T-helper 2 cell treated with Interferon-gamma antibody and Interleukin-4, amounts not matched to agents 5 μg/mL and 100 μg/mL, for 36 hours (primary cell): ENCODE measurements around the gene HBEGF.

ENCODE experiments used
- DNase-seq: peaks from one replicate; pipeline ENCODE4 v3.0.0; 2021; ENCODE audit warnings: low spot score
- H3K27ac Mint-ChIP-seq: one replicate; pipeline ENCODE4 v1.8.0; 2021; ENCODE audit warnings: mild to moderate bottlenecking, mixed read lengths
- H3K27me3 Mint-ChIP-seq: one replicate; pipeline ENCODE4 v1.8.0; 2021; ENCODE audit warnings: low read depth, mixed read lengths
- H3K36me3 Mint-ChIP-seq: one replicate; pipeline ENCODE4 v1.8.0; 2021; ENCODE audit warnings: low read depth, mixed read lengths
- H3K4me1 Mint-ChIP-seq: one replicate; pipeline ENCODE4 v1.8.0; 2021; ENCODE audit warnings: low read depth, mixed read lengths
- H3K4me3 Mint-ChIP-seq: one replicate; pipeline ENCODE4 v1.8.0; 2022; ENCODE audit warnings: mild to moderate bottlenecking, moderate library complexity, mixed read lengths
- H3K9me3 Mint-ChIP-seq: one replicate; pipeline ENCODE4 v1.8.0; 2021; ENCODE audit warnings: mixed read lengths

HBEGF gene

GRCh38 chr5:140295414-140295813 is 51.0 kb downstream of the HBEGF start:
- H3K27ac Mint-ChIP-seq, result no peak overlapping the region
- no peaks in the 10 kb centered on the region for H3K9me3 Mint-ChIP-seq
- DNase-seq, result no peak
- H3K4me1 Mint-ChIP-seq, result peaks cover 15% of the 10 kb centered on the region
- no peaks in the 10 kb centered on the region for H3K27me3 Mint-ChIP-seq
- H3K4me3 Mint-ChIP-seq, result no peak overlapping the region
- peaks cover 22% of the 10 kb centered on the region for H3K36me3 Mint-ChIP-seq

GRCh38 chr5:140294753-140295152 is 51.6 kb downstream of the HBEGF start:
- no peaks in the 10 kb centered on the region for H3K9me3 Mint-ChIP-seq
- H3K4me1 Mint-ChIP-seq, result peaks cover 13% of the 10 kb centered on the region
- DNase-seq, result no peak
- H3K27ac Mint-ChIP-seq, result no peak overlapping the region
- peaks cover 19% of the 10 kb centered on the region for H3K36me3 Mint-ChIP-seq
- no peaks in the 10 kb centered on the region for H3K27me3 Mint-ChIP-seq
- H3K4me3 Mint-ChIP-seq, result no peak overlapping the region

GRCh38 chr5:140293849-140294100 is 52.6 kb downstream of the HBEGF start:
- Mint-ChIP-seq H3K27ac (no peak overlapping the region), H3K4me1 (peaks cover 13% of the 10 kb centered on the region), H3K27me3 (no peaks in the 10 kb centered on the region), H3K4me3 (no peak overlapping the region), H3K9me3 (no peaks in the 10 kb centered on the region), H3K36me3 (peaks cover 15% of the 10 kb centered on the region)
- DNase-seq, result no peak

DNA sequence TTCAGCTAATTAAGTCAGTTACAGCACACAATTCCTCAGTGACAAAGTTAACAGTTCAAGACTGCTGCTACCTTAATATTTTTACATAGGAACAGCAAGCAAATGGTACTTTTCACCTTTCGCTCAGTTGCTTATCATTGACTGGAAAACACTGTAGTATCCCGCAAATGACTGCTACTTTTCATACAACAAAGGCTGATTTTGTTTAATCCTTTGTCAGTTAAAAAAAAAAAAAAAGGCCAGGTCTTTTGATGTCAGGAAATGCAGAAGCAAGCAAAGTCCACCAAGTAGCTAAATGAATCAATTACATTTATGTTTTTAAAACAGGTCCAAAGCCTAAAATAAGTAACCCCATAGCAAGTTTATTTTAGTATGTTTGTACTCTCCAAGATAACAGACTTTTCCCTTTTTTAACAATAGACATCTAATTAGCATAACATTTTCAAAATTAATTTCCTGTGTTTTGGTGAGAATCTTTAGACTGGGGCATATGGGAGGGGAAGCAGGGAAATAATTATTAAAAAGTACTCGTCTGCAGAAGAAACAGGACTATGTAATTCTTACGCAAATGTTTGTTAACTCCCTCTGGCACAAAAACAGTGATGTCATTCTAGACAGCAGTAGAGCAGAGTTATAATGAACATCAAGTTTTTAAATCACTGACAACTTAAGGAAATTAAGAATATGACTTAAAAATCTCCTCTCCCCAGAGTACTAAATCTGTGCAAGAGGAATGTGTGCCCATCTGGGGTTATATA is 53.1 kb downstream of the HBEGF start:
- Mint-ChIP-seq H3K4me3 (no peak overlapping the region), H3K27me3 (no peaks in the 10 kb centered on the region), H3K36me3 (peaks cover 14% of the 10 kb centered on the region), H3K4me1 (peaks cover 13% of the 10 kb centered on the region), H3K9me3 (no peaks in the 10 kb centered on the region), H3K27ac (no peak overlapping the region)
- DNase-seq, result no peak

- H3K27ac Mint-ChIP-seq, result no peak overlapping the region
- no peaks in the 10 kb centered on the region for H3K27me3 Mint-ChIP-seq
- peaks cover 15% of the 10 kb centered on the region for H3K4me1 Mint-ChIP-seq
Measured at GRCh38 chr5:140292212-140293036, 54.0 kb downstream of the HBEGF start.

GRCh38 chr5:140287801-140288521 is 58.4 kb downstream of the HBEGF start:
- Mint-ChIP-seq H3K4me3 (no peak overlapping the region), H3K27ac (no peak overlapping the region), H3K27me3 (no peaks in the 10 kb centered on the region), H3K4me1 (peaks cover 9% of the 10 kb centered on the region), H3K9me3 (no peaks in the 10 kb centered on the region), H3K36me3 (peaks cover 5% of the 10 kb centered on the region)
- no peak for DNase-seq

More at GRCh38 chr5:140292212-140293036, 54.0 kb downstream of the HBEGF start:
- H3K36me3 Mint-ChIP-seq, result peaks cover 10% of the 10 kb centered on the region
- H3K4me3 Mint-ChIP-seq, result no peak overlapping the region
- no peaks in the 10 kb centered on the region for H3K9me3 Mint-ChIP-seq
- no peak for DNase-seq

GRCh38 chr5:140286424-140286823 is 60.0 kb downstream of the HBEGF start:
- H3K9me3 Mint-ChIP-seq, result no peaks in the 10 kb centered on the region
- no peaks in the 10 kb centered on the region for H3K27me3 Mint-ChIP-seq
- H3K4me1 Mint-ChIP-seq, result peaks cover 10% of the 10 kb centered on the region
- H3K36me3 Mint-ChIP-seq, result peaks cover 5% of the 10 kb centered on the region
- no peak overlapping the region for H3K27ac Mint-ChIP-seq
- H3K4me3 Mint-ChIP-seq, result no peak overlapping the region
- DNase-seq, result no peak

DNA sequence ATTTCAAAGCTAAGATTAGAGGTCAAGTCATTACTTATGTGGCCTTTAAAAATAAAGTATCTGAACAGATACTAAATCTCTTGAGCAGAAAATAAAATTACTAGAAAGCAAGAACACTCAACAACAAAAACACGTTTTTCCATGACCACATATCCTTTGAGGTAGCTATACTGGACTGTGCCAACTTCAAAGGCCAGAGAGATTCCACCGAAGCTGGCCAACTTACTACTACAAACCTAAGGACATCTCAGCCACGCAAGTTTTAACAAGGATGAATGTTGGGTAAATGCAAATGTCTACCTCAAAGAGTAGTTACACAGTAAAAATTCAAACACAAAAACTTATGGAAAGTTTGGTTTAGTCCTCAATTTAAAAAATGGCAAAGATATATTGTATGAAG is 62.4 kb downstream of the HBEGF start:
- H3K36me3 Mint-ChIP-seq, result peaks cover 1% of the 10 kb centered on the region
- DNase-seq, result no peak
- H3K27me3 Mint-ChIP-seq, result no peaks in the 10 kb centered on the region
- H3K27ac Mint-ChIP-seq, result no peak overlapping the region
- no peaks in the 10 kb centered on the region for H3K9me3 Mint-ChIP-seq
- no peak overlapping the region for H3K4me3 Mint-ChIP-seq
- H3K4me1 Mint-ChIP-seq, result peaks cover 8% of the 10 kb centered on the region
